Glomerular visceral epithelial cell (primary cell): Measurements from ENCODE around the gene RSPO4.

Source experiments
- DNase-seq: peaks from one replicate; pipeline ENCODE4 v3.0.0-alpha.2; 2016; ENCODE audit errors: extremely low spot score

Gene RSPO4

GRCh38 chr20:910132-910869 lies 91.8 kb downstream of the RSPO4 start:
- no peak for DNase-seq

DNA sequence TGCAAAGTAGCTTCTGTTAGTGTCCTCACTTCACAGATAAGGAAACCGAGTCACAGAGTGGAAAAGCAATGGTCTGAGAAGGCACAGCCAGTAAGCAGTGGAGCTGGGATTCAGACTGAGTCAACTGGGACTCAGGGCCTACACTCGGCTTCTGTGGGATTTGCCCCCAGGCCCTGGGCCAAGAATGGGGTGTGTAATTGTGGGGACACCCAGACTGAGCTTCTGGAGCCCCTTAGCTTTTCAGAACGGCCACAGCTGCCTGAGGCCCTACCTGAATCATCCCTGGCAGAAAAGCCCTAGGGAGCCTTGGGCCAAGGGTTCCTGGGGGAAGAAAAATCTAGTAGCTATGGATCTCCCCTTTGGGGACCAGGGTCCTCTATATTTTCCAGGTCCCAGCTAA lies 92.5 kb downstream of the RSPO4 start:
- no peak for DNase-seq
